ENCODE measurements around the gene PLD4. TPM values are rescaled to one million over a fixed set of nuclear protein-coding genes. Genes with fewer than 3 reads are reported as not detected.
A peak's percentile ranks its signal among the peaks of the same experiment; 100 is the strongest.

PLD4 gene
- total RNA-seq, 1 experiment from 2014 or later = 0.15 TPM

DNA sequence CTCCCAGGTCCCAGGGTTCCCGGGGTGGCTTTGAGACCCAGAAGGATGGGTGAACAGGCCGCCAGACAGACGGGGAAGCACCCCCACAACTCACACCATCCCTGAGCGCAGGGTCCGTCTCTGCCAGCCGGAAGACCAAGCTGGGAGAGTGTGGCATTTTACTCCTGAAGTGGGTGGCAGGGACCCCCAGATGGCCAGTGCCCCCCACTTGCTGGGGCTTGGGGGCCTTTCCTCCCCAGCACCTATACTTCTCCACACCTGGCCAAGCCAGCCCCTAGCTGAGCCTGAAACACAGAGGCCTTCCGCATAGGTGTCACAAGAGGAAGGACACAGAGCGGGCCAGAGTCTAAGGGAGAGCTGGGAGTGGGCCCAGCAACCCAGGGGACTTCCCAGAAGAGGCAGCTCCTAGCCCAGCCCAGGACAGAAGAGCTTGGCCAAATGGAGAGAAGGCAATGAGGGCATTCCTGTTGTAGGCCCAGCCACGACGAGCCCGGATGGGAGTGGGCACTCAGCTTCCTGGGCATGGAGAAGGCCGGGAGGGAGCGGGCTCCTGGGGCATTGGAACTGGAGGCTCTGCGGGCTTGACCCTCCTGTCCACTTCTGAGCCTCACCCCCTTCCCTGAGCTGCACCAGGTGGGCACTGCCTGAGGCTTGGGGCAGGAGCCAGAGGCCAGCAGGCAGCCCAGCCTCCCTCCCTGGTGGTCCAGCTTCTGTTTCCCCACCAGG lies 50.1 kb downstream of the PLD4 start:
- no TSS peak for BruUV-seq (replicated peaks)
- no peak for ATAC-seq
- intact Hi-C loops (cut with micrococcal nuclease; ENCODE audit: unreplicated experiment) (loop anchor here (5.0 kb wide), 1 partner anchor 72 kb away; no protein-coding TSS in a partner anchor), in situ Hi-C loops (cut with HindIII; ENCODE audit: low pct_unique_long_range_greater_than_20kb, low sequenced_read_pairs) (no loop called here)
- Histone ChIP-seq H3K4me1 (ENCODE audit: control insufficient read depth, insufficient read depth, low read length) (peaks cover 62% of the 10 kb centered on the region), H3K4me3 (ENCODE audit: low read depth in 2 of 2, low read length in 2 of 2) (peak overlapping the region in 1 of 2 experiments; percentile 35; a peak in 2 of 4 replicates), H3K27me3 (ENCODE audit: control insufficient read depth, insufficient read depth, low read length) (no peaks in the 10 kb centered on the region), H3K36me3 (ENCODE audit: control insufficient read depth, insufficient read depth, low read length) (peaks cover 2% of the 10 kb centered on the region; the same call in 1 of the 2 replicates), H3K9me3 (ENCODE audit: control insufficient read depth, insufficient read depth, low read depth, low read length) (no peaks in the 10 kb centered on the region), H3K27ac (ENCODE audit: low read length) (peak overlapping the region; percentile 93)
- POLR2A ChIA-PET = interaction anchor here (0.6 to 1.3 kb wide), 2 partner anchors 10 to 100 kb away, joined by 3 to 10 read pairs; no protein-coding TSS in a partner anchor
- TF ChIP-seq, protein P1, sequence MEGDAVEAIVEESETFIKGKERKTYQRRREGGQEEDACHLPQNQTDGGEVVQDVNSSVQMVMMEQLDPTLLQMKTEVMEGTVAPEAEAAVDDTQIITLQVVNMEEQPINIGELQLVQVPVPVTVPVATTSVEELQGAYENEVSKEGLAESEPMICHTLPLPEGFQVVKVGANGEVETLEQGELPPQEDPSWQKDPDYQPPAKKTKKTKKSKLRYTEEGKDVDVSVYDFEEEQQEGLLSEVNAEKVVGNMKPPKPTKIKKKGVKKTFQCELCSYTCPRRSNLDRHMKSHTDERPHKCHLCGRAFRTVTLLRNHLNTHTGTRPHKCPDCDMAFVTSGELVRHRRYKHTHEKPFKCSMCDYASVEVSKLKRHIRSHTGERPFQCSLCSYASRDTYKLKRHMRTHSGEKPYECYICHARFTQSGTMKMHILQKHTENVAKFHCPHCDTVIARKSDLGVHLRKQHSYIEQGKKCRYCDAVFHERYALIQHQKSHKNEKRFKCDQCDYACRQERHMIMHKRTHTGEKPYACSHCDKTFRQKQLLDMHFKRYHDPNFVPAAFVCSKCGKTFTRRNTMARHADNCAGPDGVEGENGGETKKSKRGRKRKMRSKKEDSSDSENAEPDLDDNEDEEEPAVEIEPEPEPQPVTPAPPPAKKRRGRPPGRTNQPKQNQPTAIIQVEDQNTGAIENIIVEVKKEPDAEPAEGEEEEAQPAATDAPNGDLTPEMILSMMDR (IDR thresholded peaks at IDR 0.05) = no peak
- TF ChIP-seq SIN3A (IDR thresholded peaks at IDR 0.05; ENCODE audit: borderline replicate concordance, insufficient read depth, low read depth, low read length) = no peak
- no peak for TF ChIP-seq POLR2AphosphoS5 (IDR thresholded peaks at IDR 0.05; ENCODE audit: low read depth, low read length)
- TF ChIP-seq, protein P2, sequence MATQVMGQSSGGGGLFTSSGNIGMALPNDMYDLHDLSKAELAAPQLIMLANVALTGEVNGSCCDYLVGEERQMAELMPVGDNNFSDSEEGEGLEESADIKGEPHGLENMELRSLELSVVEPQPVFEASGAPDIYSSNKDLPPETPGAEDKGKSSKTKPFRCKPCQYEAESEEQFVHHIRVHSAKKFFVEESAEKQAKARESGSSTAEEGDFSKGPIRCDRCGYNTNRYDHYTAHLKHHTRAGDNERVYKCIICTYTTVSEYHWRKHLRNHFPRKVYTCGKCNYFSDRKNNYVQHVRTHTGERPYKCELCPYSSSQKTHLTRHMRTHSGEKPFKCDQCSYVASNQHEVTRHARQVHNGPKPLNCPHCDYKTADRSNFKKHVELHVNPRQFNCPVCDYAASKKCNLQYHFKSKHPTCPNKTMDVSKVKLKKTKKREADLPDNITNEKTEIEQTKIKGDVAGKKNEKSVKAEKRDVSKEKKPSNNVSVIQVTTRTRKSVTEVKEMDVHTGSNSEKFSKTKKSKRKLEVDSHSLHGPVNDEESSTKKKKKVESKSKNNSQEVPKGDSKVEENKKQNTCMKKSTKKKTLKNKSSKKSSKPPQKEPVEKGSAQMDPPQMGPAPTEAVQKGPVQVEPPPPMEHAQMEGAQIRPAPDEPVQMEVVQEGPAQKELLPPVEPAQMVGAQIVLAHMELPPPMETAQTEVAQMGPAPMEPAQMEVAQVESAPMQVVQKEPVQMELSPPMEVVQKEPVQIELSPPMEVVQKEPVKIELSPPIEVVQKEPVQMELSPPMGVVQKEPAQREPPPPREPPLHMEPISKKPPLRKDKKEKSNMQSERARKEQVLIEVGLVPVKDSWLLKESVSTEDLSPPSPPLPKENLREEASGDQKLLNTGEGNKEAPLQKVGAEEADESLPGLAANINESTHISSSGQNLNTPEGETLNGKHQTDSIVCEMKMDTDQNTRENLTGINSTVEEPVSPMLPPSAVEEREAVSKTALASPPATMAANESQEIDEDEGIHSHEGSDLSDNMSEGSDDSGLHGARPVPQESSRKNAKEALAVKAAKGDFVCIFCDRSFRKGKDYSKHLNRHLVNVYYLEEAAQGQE (IDR thresholded peaks at IDR 0.05; ENCODE audit: insufficient read depth in 1 of 2, low read depth in 2 of 2, low read length in 1 of 2) = no peak
- TF ChIP-seq TCF7L2 (IDR thresholded peaks at IDR 0.05; ENCODE audit: low read depth, low read length) = no peak
- DNase-seq (ENCODE audit: low read depth, low spot score) = no peak
- CTCF ChIA-PET = interaction anchor here (1.8 kb wide), 1 partner anchor 71 kb away, joined by 18 read pairs; no protein-coding TSS in a partner anchor

DNA sequence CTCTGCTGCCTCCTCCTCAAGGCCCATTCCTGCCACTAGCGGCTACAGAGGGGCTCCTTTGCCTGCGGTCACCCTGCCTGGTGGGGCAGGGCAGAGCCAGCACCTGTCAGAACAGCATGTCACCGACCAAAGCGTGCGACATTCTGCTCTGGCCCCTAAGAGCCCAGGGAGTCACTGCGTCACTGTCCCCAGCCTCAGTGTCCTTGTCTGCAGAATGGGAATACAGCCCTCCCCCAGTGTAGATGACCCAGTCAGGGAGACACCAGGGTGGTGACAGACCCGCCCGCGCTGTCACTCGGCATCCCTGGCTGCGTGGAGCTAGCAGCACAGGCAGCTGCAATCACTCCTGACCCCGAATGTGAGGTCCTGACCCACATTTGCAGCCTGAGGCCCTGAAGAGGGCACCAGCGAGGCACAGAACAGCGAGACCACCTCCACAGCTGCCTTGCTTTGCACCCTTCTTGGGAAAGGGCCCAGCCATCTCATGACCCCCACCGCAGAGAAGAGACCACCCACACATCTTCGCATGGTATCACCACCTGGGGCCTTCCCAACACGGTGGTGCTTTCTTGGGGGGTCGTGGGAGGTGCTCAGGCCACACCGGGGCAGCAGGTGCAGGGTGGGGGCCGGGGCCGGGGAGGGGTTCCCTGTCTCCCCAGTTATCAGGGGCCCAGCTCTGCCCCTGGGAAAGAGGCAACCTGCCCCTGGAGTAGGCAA lies 51.0 kb downstream of the PLD4 start:
- Histone ChIP-seq H3K36me3 (ENCODE audit: control insufficient read depth, insufficient read depth, low read length) (peaks cover 2% of the 10 kb centered on the region; the same call in 1 of the 2 replicates), H3K27ac (ENCODE audit: low read length) (peak overlapping the region; percentile 93), H3K9me3 (ENCODE audit: control insufficient read depth, insufficient read depth, low read depth, low read length) (no peaks in the 10 kb centered on the region), H3K4me3 (ENCODE audit: low read depth in 2 of 2, low read length in 2 of 2) (peak overlapping the region in 1 of 2 experiments; percentile 79; a peak in 2 of 4 replicates), H3K4me1 (ENCODE audit: control insufficient read depth, insufficient read depth, low read length) (peaks cover 69% of the 10 kb centered on the region), H3K27me3 (ENCODE audit: control insufficient read depth, insufficient read depth, low read length) (no peaks in the 10 kb centered on the region)
- TSS peak; percentile 37 for BruUV-seq (replicated peaks)
- no peak for ATAC-seq
- intact Hi-C loops (cut with micrococcal nuclease; ENCODE audit: unreplicated experiment) = no loop called here
- in situ Hi-C loops (cut with HindIII; ENCODE audit: low pct_unique_long_range_greater_than_20kb, low sequenced_read_pairs) = no loop called here
- TF ChIP-seq TCF7L2 (IDR thresholded peaks at IDR 0.05; ENCODE audit: low read depth, low read length) (no peak), SIN3A (IDR thresholded peaks at IDR 0.05; ENCODE audit: borderline replicate concordance, insufficient read depth, low read depth, low read length) (no peak), POLR2AphosphoS5 (IDR thresholded peaks at IDR 0.05; ENCODE audit: low read depth, low read length) (no peak)
- TF ChIP-seq, protein P2 (IDR thresholded peaks at IDR 0.05; ENCODE audit: insufficient read depth in 1 of 2, low read depth in 2 of 2, low read length in 1 of 2) = no peak
- TF ChIP-seq, protein P1 (IDR thresholded peaks at IDR 0.05) = no peak
- no peak for DNase-seq (ENCODE audit: low read depth, low spot score)
- ChIA-PET POLR2A (interaction anchor here (0.6 to 0.7 kb wide), 2 partner anchors 31 to 99 kb away, joined by 8 to 10 read pairs; no protein-coding TSS in a partner anchor), CTCF (interaction anchor here (1.8 kb wide), 1 partner anchor 70 kb away, joined by 18 read pairs; no protein-coding TSS in a partner anchor)
